HCT116 (cell line): ENCODE measurements around the gene STK24. TPM values are rescaled to one million over a fixed set of nuclear protein-coding genes. Genes with fewer than 3 reads are reported as not detected.

Experiments used
- ATAC-seq: fragments of 200-7000 bp; cut with Tn5 transposase; 2 replicates; pipeline ENCODE4 v1.9.1; 2020; ENCODE audit warnings: mild to moderate bottlenecking, moderate library complexity
- BruUV-seq: library from RNA; stranded (reverse); fragments of 400-500 nt; replicated peaks from 2 replicates; lab custom pipeline; 2021; lab: Mats Ljungman, UMichigan
- CTCF ChIA-PET: fragments of 300-600 bp; sonication (Branson Sonifier 250); formaldehyde crosslinking; loops from one replicate; lab custom pipeline; 2021; ENCODE audit warnings: antibody characterized with exemption; lab: Charles Lee
- POLR2A ChIA-PET: fragments of 300-600, 350-600 bp; sonication (Branson Sonifier 250); formaldehyde crosslinking; loops from one replicate; lab custom pipeline; 2021; ENCODE audit warnings: antibody characterized with exemption; lab: Charles Lee
- RAD21 ChIA-PET, 2 experiments: fragments of 300-600 bp; sonication (Branson Sonifier 250); formaldehyde crosslinking; loops; one replicate each; lab custom pipeline; 2023; ENCODE audit warnings: low total read pairs in 2 of 2; ENCODE audit not compliant: uncharacterized antibody in 2 of 2, unreplicated experiment in 2 of 2, low non-redundant PET in 1 of 2; lab: Charles Lee
- DNase-seq: peaks from one replicate; pipeline ENCODE4 v3.0.0-alpha.2; 2010; ENCODE audit warnings: low read depth, low spot score
- H2AFZ ChIP-seq: fragments of 200-600 bp; shearing (Covaris generic), sonication (generic); 2 replicates; pipeline ENCODE4 v1.6.1; 2017; ENCODE audit warnings: low read depth, mixed run types, mixed read lengths, antibody characterized with exemption, low read length; ENCODE audit not compliant: poor library complexity, severe bottlenecking
- H3K27ac ChIP-seq: 2 replicates; pipeline ENCODE4 v1.5.1; 2012; ENCODE audit warnings: low read depth, low read length
- H3K27me3 ChIP-seq: fragments of 200-600 bp; sonication (generic); 2 replicates; pipeline ENCODE4 v1.6.1; 2016; ENCODE audit warnings: mixed run types, low read length, mixed read lengths; ENCODE audit not compliant: insufficient read depth
- H3K36me3 ChIP-seq, 2 experiments: fragments of 200-500 bp in 1 of 2; fragments of 200-600 bp in 1 of 2; sonication (Bioruptor generic) in 1 of 2; sonication (generic) in 1 of 2; 2 replicates each; pipeline versions ENCODE4 v1.5.1 to v1.6.1; 2014 to 2016; ENCODE audit warnings: low read length in 2 of 2, inconsistent platforms in 1 of 2, mixed read lengths in 1 of 2, mixed run types in 1 of 2; ENCODE audit not compliant: insufficient read depth in 2 of 2, control insufficient read depth in 1 of 2
- H3K4me1 ChIP-seq, 2 experiments: fragments of 200-600 bp in 1 of 2; sonication (generic) in 1 of 2; 2 replicates each; pipeline versions ENCODE4 v1.5.1 to v1.6.1; 2012 to 2017; ENCODE audit warnings: low read length in 2 of 2, inconsistent platforms in 1 of 2, mild to moderate bottlenecking in 1 of 2, mixed read lengths in 1 of 2, mixed run types in 1 of 2, moderate library complexity in 1 of 2; ENCODE audit not compliant: insufficient read depth in 2 of 2, control insufficient read depth in 1 of 2
- H3K4me2 ChIP-seq: fragments of 200-600 bp; sonication (generic); 2 replicates; pipeline ENCODE4 v1.6.1; 2017; ENCODE audit warnings: mixed run types, low read length, mixed read lengths
- H3K4me3 ChIP-seq, 2 experiments: fragments of 200-600 bp in 1 of 2; sonication (generic) in 1 of 2; replicated peaks in 1 of 2; 2 replicates each; pipeline ENCODE4 v1.5.1; 2011 to 2016; ENCODE audit warnings: low read length in 2 of 2, control low read depth in 1 of 2, low read depth in 1 of 2, mild to moderate bottlenecking in 1 of 2, mixed read lengths in 1 of 2, mixed run types in 1 of 2
- H3K79me2 ChIP-seq: fragments of 200-600 bp; sonication (generic); 2 replicates; pipeline ENCODE4 v1.6.1; 2017; ENCODE audit warnings: mild to moderate bottlenecking, mixed run types, low read length, moderate library complexity, mixed read lengths; ENCODE audit not compliant: insufficient read depth
- H3K9ac ChIP-seq: fragments of 200-600 bp; sonication (generic); 2 replicates; pipeline ENCODE4 v1.6.1; 2016; ENCODE audit warnings: low read length, mixed read lengths
- H3K9me2 ChIP-seq: fragments of 200-600 bp; sonication (generic), shearing (Covaris generic); 2 replicates; pipeline ENCODE4 v1.6.1; 2017; ENCODE audit warnings: mixed run types, mild to moderate bottlenecking, moderate library complexity; ENCODE audit not compliant: insufficient read depth
- H3K9me3 ChIP-seq, 2 experiments: fragments of 200-500 bp in 1 of 2; fragments of 200-600 bp in 1 of 2; sonication (Bioruptor generic) in 1 of 2; sonication (generic) in 1 of 2; 2 replicates each; pipeline ENCODE4 v1.6.1; 2014 to 2017; ENCODE audit warnings: low read length in 2 of 2, mixed read lengths in 2 of 2, inconsistent platforms in 1 of 2, low read depth in 1 of 2, mild to moderate bottlenecking in 1 of 2, mixed run types in 1 of 2, moderate library complexity in 1 of 2; ENCODE audit not compliant: control insufficient read depth in 1 of 2, insufficient read depth in 1 of 2
- H4K20me1 ChIP-seq: fragments of 200-600 bp; sonication (generic), shearing (Covaris generic); 2 replicates; pipeline ENCODE4 v1.6.1; 2017; ENCODE audit warnings: mixed run types, mild to moderate bottlenecking, moderate library complexity; ENCODE audit not compliant: insufficient read depth
- EGR1 ChIP-seq: IDR thresholded peaks from 2 replicates; pipeline ENCODE4 v1.6.1; 2012; ENCODE audit warnings: low read depth
- ELF1 ChIP-seq: IDR thresholded peaks from 2 replicates; pipeline ENCODE4 v1.6.1; 2012; ENCODE audit warnings: low read depth, borderline replicate concordance
- EZH2 ChIP-seq: fragments of 200-600 bp; sonication (generic); IDR thresholded peaks from 2 replicates; pipeline ENCODE4 v1.6.1; 2017; ENCODE audit warnings: antibody characterized with exemption, mixed run types
- EZH2phosphoT487 ChIP-seq: fragments of 200-600 bp; IDR thresholded peaks from 2 replicates; pipeline ENCODE4 v1.6.1; 2018; ENCODE audit warnings: antibody characterized with exemption, borderline replicate concordance
- FOSL1 ChIP-seq: IDR thresholded peaks from 2 replicates; pipeline ENCODE4 v1.6.1; 2012; ENCODE audit warnings: low read depth
- POLR2A ChIP-seq: IDR thresholded peaks from 2 replicates; pipeline ENCODE4 v1.7.0; 2011; ENCODE audit warnings: borderline replicate concordance; ENCODE audit not compliant: insufficient read depth, insufficient read length; ENCODE audit errors: extremely low read depth
- POLR2AphosphoS5 ChIP-seq: IDR thresholded peaks from 2 replicates; pipeline ENCODE4 v1.6.1; 2011; ENCODE audit warnings: mild to moderate bottlenecking, low read depth, low read length, moderate library complexity
- SIN3A ChIP-seq: IDR thresholded peaks from 2 replicates; pipeline ENCODE4 v1.6.1; 2012; ENCODE audit warnings: low read depth
- SP1 ChIP-seq: IDR thresholded peaks from 2 replicates; pipeline ENCODE4 v1.6.1; 2012; ENCODE audit warnings: low read depth
- SRF ChIP-seq: IDR thresholded peaks from 2 replicates; pipeline ENCODE4 v1.6.1; 2012; ENCODE audit warnings: low read depth
- TCF7L2 ChIP-seq: IDR thresholded peaks from 2 replicates; pipeline ENCODE4 v1.7.0; 2011; ENCODE audit warnings: borderline replicate concordance, inconsistent platforms; ENCODE audit not compliant: insufficient read depth, insufficient read length; ENCODE audit errors: extremely low read depth
- YY1 ChIP-seq: IDR thresholded peaks from 2 replicates; pipeline ENCODE4 v1.6.1; 2011; ENCODE audit warnings: low read length, low read depth, moderate library complexity, mild to moderate bottlenecking; ENCODE audit not compliant: insufficient replicate concordance; ENCODE audit errors: extremely low read depth
- ZNF274 ChIP-seq: fragments of 200-500 bp; sonication (Bioruptor generic); IDR thresholded peaks from 2 replicates; pipeline ENCODE4 v1.6.1; 2014; ENCODE audit warnings: mild to moderate bottlenecking, low read depth, low read length, inconsistent platforms
- intact Hi-C: fragments of 100-400 bp; cut with micrococcal nuclease; formaldehyde crosslinking; loops from 2 replicates; pipeline ENCODE4 v1.10.0; 2022
- total RNA-seq: library from RNA; stranded (reverse); gene quantifications from one replicate; pipeline ENCODE4 v1.2.1, GENCODE V29; 2021; ENCODE audit not compliant: unreplicated experiment
- TF ChIP-seq, protein P1 (sequence below): IDR thresholded peaks from 2 replicates; pipeline ENCODE4 v1.6.1; 2012; ENCODE audit warnings: low read depth
- TF ChIP-seq, protein P2 (sequence below): IDR thresholded peaks from 2 replicates; pipeline ENCODE4 v1.6.1; 2012
- TF ChIP-seq, protein P3 (sequence below), 3 experiments: fragments of 200-600 bp in 1 of 3; sonication (generic) in 1 of 3; IDR thresholded peaks in 2 of 3; conservative IDR thresholded peaks in 1 of 3; 2 replicates each; pipeline ENCODE4 v1.5.1; 2012 to 2017; ENCODE audit warnings: low read depth in 2 of 3, low read length in 2 of 3, antibody characterized with exemption in 1 of 3, borderline replicate concordance in 1 of 3, control low read depth in 1 of 3, mild to moderate bottlenecking in 1 of 3, mixed read lengths in 1 of 3, mixed run types in 1 of 3, moderate library complexity in 1 of 3; ENCODE audit not compliant: insufficient read depth in 1 of 3
- TF ChIP-seq, protein P4 (sequence below): IDR thresholded peaks from 2 replicates; pipeline ENCODE4 v1.6.1; 2011; ENCODE audit warnings: mild to moderate bottlenecking, low read length, moderate library complexity; ENCODE audit not compliant: insufficient replicate concordance; ENCODE audit errors: extremely low read depth

Gene STK24
- total RNA-seq, 1 experiment from 2014 or later = 137 TPM

- TF ChIP-seq, protein P1, sequence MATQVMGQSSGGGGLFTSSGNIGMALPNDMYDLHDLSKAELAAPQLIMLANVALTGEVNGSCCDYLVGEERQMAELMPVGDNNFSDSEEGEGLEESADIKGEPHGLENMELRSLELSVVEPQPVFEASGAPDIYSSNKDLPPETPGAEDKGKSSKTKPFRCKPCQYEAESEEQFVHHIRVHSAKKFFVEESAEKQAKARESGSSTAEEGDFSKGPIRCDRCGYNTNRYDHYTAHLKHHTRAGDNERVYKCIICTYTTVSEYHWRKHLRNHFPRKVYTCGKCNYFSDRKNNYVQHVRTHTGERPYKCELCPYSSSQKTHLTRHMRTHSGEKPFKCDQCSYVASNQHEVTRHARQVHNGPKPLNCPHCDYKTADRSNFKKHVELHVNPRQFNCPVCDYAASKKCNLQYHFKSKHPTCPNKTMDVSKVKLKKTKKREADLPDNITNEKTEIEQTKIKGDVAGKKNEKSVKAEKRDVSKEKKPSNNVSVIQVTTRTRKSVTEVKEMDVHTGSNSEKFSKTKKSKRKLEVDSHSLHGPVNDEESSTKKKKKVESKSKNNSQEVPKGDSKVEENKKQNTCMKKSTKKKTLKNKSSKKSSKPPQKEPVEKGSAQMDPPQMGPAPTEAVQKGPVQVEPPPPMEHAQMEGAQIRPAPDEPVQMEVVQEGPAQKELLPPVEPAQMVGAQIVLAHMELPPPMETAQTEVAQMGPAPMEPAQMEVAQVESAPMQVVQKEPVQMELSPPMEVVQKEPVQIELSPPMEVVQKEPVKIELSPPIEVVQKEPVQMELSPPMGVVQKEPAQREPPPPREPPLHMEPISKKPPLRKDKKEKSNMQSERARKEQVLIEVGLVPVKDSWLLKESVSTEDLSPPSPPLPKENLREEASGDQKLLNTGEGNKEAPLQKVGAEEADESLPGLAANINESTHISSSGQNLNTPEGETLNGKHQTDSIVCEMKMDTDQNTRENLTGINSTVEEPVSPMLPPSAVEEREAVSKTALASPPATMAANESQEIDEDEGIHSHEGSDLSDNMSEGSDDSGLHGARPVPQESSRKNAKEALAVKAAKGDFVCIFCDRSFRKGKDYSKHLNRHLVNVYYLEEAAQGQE = no peak
- TF ChIP-seq POLR2AphosphoS5 (no peak), FOSL1 (no peak), SRF (no peak), POLR2A (no peak), EZH2 (no peak)
- TF ChIP-seq, protein P2, sequence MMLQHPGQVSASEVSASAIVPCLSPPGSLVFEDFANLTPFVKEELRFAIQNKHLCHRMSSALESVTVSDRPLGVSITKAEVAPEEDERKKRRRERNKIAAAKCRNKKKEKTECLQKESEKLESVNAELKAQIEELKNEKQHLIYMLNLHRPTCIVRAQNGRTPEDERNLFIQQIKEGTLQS = no peak
- TF ChIP-seq, protein P3, sequence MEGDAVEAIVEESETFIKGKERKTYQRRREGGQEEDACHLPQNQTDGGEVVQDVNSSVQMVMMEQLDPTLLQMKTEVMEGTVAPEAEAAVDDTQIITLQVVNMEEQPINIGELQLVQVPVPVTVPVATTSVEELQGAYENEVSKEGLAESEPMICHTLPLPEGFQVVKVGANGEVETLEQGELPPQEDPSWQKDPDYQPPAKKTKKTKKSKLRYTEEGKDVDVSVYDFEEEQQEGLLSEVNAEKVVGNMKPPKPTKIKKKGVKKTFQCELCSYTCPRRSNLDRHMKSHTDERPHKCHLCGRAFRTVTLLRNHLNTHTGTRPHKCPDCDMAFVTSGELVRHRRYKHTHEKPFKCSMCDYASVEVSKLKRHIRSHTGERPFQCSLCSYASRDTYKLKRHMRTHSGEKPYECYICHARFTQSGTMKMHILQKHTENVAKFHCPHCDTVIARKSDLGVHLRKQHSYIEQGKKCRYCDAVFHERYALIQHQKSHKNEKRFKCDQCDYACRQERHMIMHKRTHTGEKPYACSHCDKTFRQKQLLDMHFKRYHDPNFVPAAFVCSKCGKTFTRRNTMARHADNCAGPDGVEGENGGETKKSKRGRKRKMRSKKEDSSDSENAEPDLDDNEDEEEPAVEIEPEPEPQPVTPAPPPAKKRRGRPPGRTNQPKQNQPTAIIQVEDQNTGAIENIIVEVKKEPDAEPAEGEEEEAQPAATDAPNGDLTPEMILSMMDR (IDR thresholded peaks at IDR 0.05 in 2 of 3, conservative IDR thresholded peaks at IDR 0.05 in 1 of 3; ENCODE audit: borderline replicate concordance in 1 of 3, insufficient read depth in 1 of 3, low read depth in 2 of 3, low read length in 2 of 3) = no peak
These were observed 169.9 kb downstream of the STK24 start (continued) for GRCh38 chr13:98406971-98407370.

DNA sequence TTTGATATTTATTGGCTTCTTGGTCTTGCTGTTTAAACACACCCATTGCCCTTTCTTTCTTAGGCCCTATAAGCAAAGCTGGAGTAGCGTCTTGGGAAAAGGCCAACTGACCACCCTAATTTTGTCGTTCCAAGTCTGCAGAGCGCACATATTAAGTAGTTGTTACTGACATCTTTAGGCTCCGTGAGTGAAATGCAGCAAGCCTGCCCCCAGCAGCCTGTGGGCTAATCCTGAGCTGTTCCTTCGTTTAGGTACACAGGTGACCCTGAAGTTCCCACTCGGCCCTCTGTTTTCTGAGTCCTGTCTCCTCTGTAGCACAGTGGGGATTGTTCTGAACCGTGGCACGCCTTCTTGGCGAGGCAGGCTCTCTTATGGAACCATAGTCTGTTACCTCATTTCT is 170.5 kb downstream of the STK24 start:
- no peaks in the 10 kb centered on the region for H3K9me3 ChIP-seq
- H3K9me2 ChIP-seq = no peaks in the 10 kb centered on the region
- ChIA-PET CTCF (no interaction called here), POLR2A (no interaction called here), RAD21 (no interaction called here)
- BruUV-seq = no TSS peak
- no peak overlapping the region for H3K4me2 ChIP-seq
- H3K36me3 ChIP-seq = no peaks in the 10 kb centered on the region
- H3K27me3 ChIP-seq = no peaks in the 10 kb centered on the region
- DNase-seq = no peak
- H3K4me1 ChIP-seq = no peaks in the 10 kb centered on the region
- no peak overlapping the region for H3K27ac ChIP-seq
- no peaks in the 10 kb centered on the region for H4K20me1 ChIP-seq
- intact Hi-C loops = no loop called here
- H3K9ac ChIP-seq = no peak overlapping the region
- no peak for ATAC-seq
- no peak overlapping the region for H2AFZ ChIP-seq
- H3K79me2 ChIP-seq = no peaks in the 10 kb centered on the region
- H3K4me3 ChIP-seq = no peak overlapping the region
- TF ChIP-seq SRF = no peak
- no peak for TF ChIP-seq YY1
- no peak for TF ChIP-seq EGR1
- TF ChIP-seq SIN3A = no peak
- TF ChIP-seq EZH2 = no peak
- no peak for TF ChIP-seq ZNF274
- TF ChIP-seq ELF1 = no peak
- no peak for TF ChIP-seq TCF7L2
- TF ChIP-seq, protein P4, sequence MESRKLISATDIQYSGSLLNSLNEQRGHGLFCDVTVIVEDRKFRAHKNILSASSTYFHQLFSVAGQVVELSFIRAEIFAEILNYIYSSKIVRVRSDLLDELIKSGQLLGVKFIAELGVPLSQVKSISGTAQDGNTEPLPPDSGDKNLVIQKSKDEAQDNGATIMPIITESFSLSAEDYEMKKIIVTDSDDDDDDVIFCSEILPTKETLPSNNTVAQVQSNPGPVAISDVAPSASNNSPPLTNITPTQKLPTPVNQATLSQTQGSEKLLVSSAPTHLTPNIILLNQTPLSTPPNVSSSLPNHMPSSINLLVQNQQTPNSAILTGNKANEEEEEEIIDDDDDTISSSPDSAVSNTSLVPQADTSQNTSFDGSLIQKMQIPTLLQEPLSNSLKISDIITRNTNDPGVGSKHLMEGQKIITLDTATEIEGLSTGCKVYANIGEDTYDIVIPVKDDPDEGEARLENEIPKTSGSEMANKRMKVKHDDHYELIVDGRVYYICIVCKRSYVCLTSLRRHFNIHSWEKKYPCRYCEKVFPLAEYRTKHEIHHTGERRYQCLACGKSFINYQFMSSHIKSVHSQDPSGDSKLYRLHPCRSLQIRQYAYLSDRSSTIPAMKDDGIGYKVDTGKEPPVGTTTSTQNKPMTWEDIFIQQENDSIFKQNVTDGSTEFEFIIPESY = no peak
- no peak for TF ChIP-seq EZH2phosphoT487
- no peak for TF ChIP-seq SP1
